Panc1 (cell line): ENCODE measurements around the gene SPO11.

Source experiments
- CTCF ChIP-seq: fragments of 450-650 bp; IDR thresholded peaks from 2 replicates; pipeline ENCODE4 v1.5.1; 2017; ENCODE audit warnings: mild to moderate bottlenecking
- POLR2AphosphoS5 ChIP-seq: IDR thresholded peaks from 2 replicates; pipeline ENCODE4 v1.6.1; 2012; ENCODE audit warnings: mild to moderate bottlenecking, low read depth, low read length, moderate library complexity
- SIN3A ChIP-seq: IDR thresholded peaks from 2 replicates; pipeline ENCODE4 v1.6.1; 2012; ENCODE audit warnings: low read depth, mild to moderate bottlenecking, low read length, moderate library complexity, borderline replicate concordance; ENCODE audit not compliant: insufficient read depth
- TCF7L2 ChIP-seq: IDR thresholded peaks from 2 replicates; pipeline ENCODE4 v1.6.1; 2011; ENCODE audit warnings: mild to moderate bottlenecking, low read depth, low read length, inconsistent platforms
- TF ChIP-seq, protein P1 (sequence below), 2 experiments: IDR thresholded peaks; 2 replicates each; pipeline ENCODE4 v1.6.1; 2011 to 2012; ENCODE audit warnings: low read depth in 2 of 2, control low read depth in 1 of 2, low read length in 1 of 2, mild to moderate bottlenecking in 1 of 2, moderate library complexity in 1 of 2; ENCODE audit not compliant: insufficient read depth in 1 of 2

DNA sequence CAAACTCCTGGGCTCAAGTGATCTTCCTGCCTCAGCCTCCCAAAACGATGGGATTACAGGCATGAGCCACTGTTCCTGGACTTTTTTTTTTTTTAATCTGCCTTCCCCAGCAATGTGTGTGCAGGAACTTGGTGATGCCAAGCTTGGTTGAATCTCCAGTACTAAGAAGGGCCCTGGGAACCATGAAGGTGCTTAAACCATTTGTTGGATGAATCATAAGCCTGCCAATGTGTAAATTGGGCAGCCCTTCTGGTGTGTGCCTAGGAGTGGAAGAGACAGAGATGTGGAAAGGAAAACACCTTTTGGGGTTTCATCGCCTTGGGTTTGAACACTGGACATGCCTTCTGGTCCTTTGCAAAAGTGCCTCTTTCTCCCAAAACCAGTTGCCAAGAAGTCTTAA, 7.1 kb upstream of the SPO11 start:
- TF ChIP-seq POLR2AphosphoS5 (no peak), CTCF (no peak), TCF7L2 (no peak), SIN3A (no peak)
- TF ChIP-seq, protein P1, sequence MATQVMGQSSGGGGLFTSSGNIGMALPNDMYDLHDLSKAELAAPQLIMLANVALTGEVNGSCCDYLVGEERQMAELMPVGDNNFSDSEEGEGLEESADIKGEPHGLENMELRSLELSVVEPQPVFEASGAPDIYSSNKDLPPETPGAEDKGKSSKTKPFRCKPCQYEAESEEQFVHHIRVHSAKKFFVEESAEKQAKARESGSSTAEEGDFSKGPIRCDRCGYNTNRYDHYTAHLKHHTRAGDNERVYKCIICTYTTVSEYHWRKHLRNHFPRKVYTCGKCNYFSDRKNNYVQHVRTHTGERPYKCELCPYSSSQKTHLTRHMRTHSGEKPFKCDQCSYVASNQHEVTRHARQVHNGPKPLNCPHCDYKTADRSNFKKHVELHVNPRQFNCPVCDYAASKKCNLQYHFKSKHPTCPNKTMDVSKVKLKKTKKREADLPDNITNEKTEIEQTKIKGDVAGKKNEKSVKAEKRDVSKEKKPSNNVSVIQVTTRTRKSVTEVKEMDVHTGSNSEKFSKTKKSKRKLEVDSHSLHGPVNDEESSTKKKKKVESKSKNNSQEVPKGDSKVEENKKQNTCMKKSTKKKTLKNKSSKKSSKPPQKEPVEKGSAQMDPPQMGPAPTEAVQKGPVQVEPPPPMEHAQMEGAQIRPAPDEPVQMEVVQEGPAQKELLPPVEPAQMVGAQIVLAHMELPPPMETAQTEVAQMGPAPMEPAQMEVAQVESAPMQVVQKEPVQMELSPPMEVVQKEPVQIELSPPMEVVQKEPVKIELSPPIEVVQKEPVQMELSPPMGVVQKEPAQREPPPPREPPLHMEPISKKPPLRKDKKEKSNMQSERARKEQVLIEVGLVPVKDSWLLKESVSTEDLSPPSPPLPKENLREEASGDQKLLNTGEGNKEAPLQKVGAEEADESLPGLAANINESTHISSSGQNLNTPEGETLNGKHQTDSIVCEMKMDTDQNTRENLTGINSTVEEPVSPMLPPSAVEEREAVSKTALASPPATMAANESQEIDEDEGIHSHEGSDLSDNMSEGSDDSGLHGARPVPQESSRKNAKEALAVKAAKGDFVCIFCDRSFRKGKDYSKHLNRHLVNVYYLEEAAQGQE (IDR thresholded peaks at IDR 0.05; ENCODE audit: insufficient read depth in 1 of 2, low read depth in 2 of 2, low read length in 1 of 2), result no peak
